ENCODE data around the gene OCA2.

Gene OCA2

GRCh38 chr15:28133281-28133680 lies 34.2 kb upstream of the OCA2 start:
- H3K36me3 ChIP-seq (replicated peaks; ENCODE audit: low read depth, low read length) = peaks cover 4% of the 10 kb centered on the region

GRCh38 chr15:28132524-28133275 lies 33.6 kb upstream of the OCA2 start:
- peaks cover 4% of the 10 kb centered on the region for H3K36me3 ChIP-seq (replicated peaks; ENCODE audit: low read depth, low read length)
- H4K20me1 ChIP-seq (ENCODE audit: insufficient read depth, low read length) = no peaks in the 10 kb centered on the region
- H3K27ac ChIP-seq (ENCODE audit: low read length) = no peak overlapping the region
- H2AFZ ChIP-seq (ENCODE audit: low read depth, low read length) = no peak overlapping the region
- H3K9ac ChIP-seq (ENCODE audit: low read length) = no peak overlapping the region
- no peaks in the 10 kb centered on the region for H3K79me2 ChIP-seq (ENCODE audit: low read length)
- H3K4me2 ChIP-seq (ENCODE audit: low read length) = no peak overlapping the region
- H3K4me3 ChIP-seq (ENCODE audit: low read length) = no peak overlapping the region
- no peaks in the 10 kb centered on the region for H3K9me3 ChIP-seq (ENCODE audit: insufficient read depth, low read length)
- peaks cover 22% of the 10 kb centered on the region for H3K4me1 ChIP-seq (ENCODE audit: low read length)
- TF ChIP-seq EZH2phosphoT487 (IDR thresholded peaks at IDR 0.05; ENCODE audit: low read depth) = no peak
- TF ChIP-seq CTCF (IDR thresholded peaks at IDR 0.05; ENCODE audit: low read depth, low read length) = no peak
- H3K27me3 ChIP-seq (ENCODE audit: low read depth, low read length) = no peaks in the 10 kb centered on the region

More at GRCh38 chr15:28133281-28133680, 34.2 kb upstream of the OCA2 start:
- no peaks in the 10 kb centered on the region for H3K27me3 ChIP-seq (ENCODE audit: low read depth, low read length)
- no peak for TF ChIP-seq EZH2phosphoT487 (IDR thresholded peaks at IDR 0.05; ENCODE audit: low read depth)
- TF ChIP-seq CTCF (IDR thresholded peaks at IDR 0.05; ENCODE audit: low read depth, low read length) = no peak
- no peak overlapping the region for H3K4me2 ChIP-seq (ENCODE audit: low read length)
- H2AFZ ChIP-seq (ENCODE audit: low read depth, low read length) = no peak overlapping the region
- H4K20me1 ChIP-seq (ENCODE audit: insufficient read depth, low read length) = no peaks in the 10 kb centered on the region
- H3K27ac ChIP-seq (ENCODE audit: low read length) = no peak overlapping the region
- H3K4me1 ChIP-seq (ENCODE audit: low read length) = peaks cover 16% of the 10 kb centered on the region
- H3K79me2 ChIP-seq (ENCODE audit: low read length) = no peaks in the 10 kb centered on the region
- H3K9ac ChIP-seq (ENCODE audit: low read length) = no peak overlapping the region
- H3K9me3 ChIP-seq (ENCODE audit: insufficient read depth, low read length) = no peaks in the 10 kb centered on the region
- H3K4me3 ChIP-seq (ENCODE audit: low read length) = no peak overlapping the region

GRCh38 chr15:28131946-28132345 lies 32.8 kb upstream of the OCA2 start:
- Histone ChIP-seq H3K79me2 (ENCODE audit: low read length) (no peaks in the 10 kb centered on the region), H3K4me1 (ENCODE audit: low read length) (peaks cover 26% of the 10 kb centered on the region), H3K36me3 (replicated peaks; ENCODE audit: low read depth, low read length) (peaks cover 4% of the 10 kb centered on the region), H3K9me3 (ENCODE audit: insufficient read depth, low read length) (no peaks in the 10 kb centered on the region), H4K20me1 (ENCODE audit: insufficient read depth, low read length) (no peaks in the 10 kb centered on the region), H3K9ac (ENCODE audit: low read length) (no peak overlapping the region), H3K27ac (ENCODE audit: low read length) (no peak overlapping the region), H2AFZ (ENCODE audit: low read depth, low read length) (no peak overlapping the region), H3K4me3 (ENCODE audit: low read length) (no peak overlapping the region), H3K27me3 (ENCODE audit: low read depth, low read length) (no peaks in the 10 kb centered on the region), H3K4me2 (ENCODE audit: low read length) (no peak overlapping the region)
- TF ChIP-seq EZH2phosphoT487 (IDR thresholded peaks at IDR 0.05; ENCODE audit: low read depth) (no peak), CTCF (IDR thresholded peaks at IDR 0.05; ENCODE audit: low read depth, low read length) (no peak)

GRCh38 chr15:28131400-28131799 lies 32.3 kb upstream of the OCA2 start:
- H3K4me3 ChIP-seq (ENCODE audit: low read length) = no peak overlapping the region
- TF ChIP-seq CTCF (IDR thresholded peaks at IDR 0.05; ENCODE audit: low read depth, low read length) (no peak), EZH2phosphoT487 (IDR thresholded peaks at IDR 0.05; ENCODE audit: low read depth) (no peak)
- H3K4me1 ChIP-seq (ENCODE audit: low read length) = peaks cover 23% of the 10 kb centered on the region
- H2AFZ ChIP-seq (ENCODE audit: low read depth, low read length) = no peak overlapping the region
- no peaks in the 10 kb centered on the region for H3K9me3 ChIP-seq (ENCODE audit: insufficient read depth, low read length)
- no peak overlapping the region for H3K27ac ChIP-seq (ENCODE audit: low read length)
- peaks cover 4% of the 10 kb centered on the region for H3K36me3 ChIP-seq (replicated peaks; ENCODE audit: low read depth, low read length)
- no peaks in the 10 kb centered on the region for H4K20me1 ChIP-seq (ENCODE audit: insufficient read depth, low read length)
- no peaks in the 10 kb centered on the region for H3K27me3 ChIP-seq (ENCODE audit: low read depth, low read length)
- H3K4me2 ChIP-seq (ENCODE audit: low read length) = no peak overlapping the region
- no peaks in the 10 kb centered on the region for H3K79me2 ChIP-seq (ENCODE audit: low read length)
- no peak overlapping the region for H3K9ac ChIP-seq (ENCODE audit: low read length)
